Hepatocyte (in vitro differentiated cells): ENCODE measurements around the gene HADHA.

Experiments
- EZH2 ChIP-seq: fragments of 200-600 bp; sonication (generic); IDR thresholded peaks from 2 replicates; pipeline ENCODE4 v1.6.1; 2016; ENCODE audit warnings: antibody characterized with exemption, mild to moderate bottlenecking, borderline replicate concordance
- EZH2phosphoT487 ChIP-seq: fragments of 200-600 bp; sonication (generic); IDR thresholded peaks from one replicate; pipeline ENCODE4 v1.6.1; 2018; ENCODE audit warnings: antibody characterized with exemption, mild to moderate bottlenecking, low read depth, moderate library complexity; ENCODE audit not compliant: unreplicated experiment, severe bottlenecking
- TF ChIP-seq, protein P1 (sequence below): fragments of 200-600 bp; sonication (generic); IDR thresholded peaks from 2 replicates; pipeline ENCODE4 v1.5.1; 2016; ENCODE audit warnings: antibody characterized with exemption, mild to moderate bottlenecking; ENCODE audit not compliant: poor library complexity

DNA sequence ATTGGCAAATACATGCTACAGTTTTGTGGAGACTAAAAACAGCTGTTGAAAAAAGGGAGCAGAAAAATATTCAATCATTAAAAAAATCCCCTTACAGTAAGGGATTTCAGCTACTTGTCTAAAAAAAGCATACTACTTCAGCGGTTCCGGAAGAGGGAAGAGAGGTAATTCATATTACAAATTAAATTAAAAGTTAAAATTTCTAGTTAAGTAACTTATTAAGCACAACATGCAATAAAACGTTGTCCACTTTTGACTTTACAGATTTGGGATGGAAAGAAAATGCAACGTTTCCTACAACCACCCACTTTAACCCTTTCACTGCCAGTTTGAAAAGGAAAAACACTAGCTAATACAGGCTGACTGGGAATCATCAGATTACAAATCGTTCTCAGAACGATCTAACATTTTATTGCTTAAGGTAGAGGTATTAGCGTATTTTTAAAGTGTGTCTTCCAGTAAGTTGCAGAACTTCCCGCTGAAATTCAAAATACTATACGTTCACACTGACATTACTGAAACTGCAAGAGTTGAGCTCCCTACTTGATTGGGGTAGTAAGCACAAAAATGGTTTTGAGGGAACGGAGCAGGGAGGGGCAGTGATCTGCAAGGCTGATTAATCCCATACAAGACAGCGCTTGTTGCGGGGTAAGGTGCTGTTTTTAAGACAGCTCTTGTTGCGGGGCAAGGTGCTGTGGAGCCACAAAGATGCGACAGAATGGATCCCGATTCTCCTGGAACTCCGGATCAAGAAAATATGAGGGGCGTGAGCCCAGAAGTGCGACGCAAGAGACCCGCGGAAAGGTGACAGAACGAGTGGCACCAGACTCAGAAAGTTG lies 743 bp downstream of the HADHA start:
- TF ChIP-seq, protein P1, sequence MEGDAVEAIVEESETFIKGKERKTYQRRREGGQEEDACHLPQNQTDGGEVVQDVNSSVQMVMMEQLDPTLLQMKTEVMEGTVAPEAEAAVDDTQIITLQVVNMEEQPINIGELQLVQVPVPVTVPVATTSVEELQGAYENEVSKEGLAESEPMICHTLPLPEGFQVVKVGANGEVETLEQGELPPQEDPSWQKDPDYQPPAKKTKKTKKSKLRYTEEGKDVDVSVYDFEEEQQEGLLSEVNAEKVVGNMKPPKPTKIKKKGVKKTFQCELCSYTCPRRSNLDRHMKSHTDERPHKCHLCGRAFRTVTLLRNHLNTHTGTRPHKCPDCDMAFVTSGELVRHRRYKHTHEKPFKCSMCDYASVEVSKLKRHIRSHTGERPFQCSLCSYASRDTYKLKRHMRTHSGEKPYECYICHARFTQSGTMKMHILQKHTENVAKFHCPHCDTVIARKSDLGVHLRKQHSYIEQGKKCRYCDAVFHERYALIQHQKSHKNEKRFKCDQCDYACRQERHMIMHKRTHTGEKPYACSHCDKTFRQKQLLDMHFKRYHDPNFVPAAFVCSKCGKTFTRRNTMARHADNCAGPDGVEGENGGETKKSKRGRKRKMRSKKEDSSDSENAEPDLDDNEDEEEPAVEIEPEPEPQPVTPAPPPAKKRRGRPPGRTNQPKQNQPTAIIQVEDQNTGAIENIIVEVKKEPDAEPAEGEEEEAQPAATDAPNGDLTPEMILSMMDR = no peak
- TF ChIP-seq EZH2phosphoT487 (no peak), EZH2 (no peak)
